NCI-H748 (cell line): ENCODE data around the gene CYP4F22.
A peak's percentile ranks its signal among the peaks of the same experiment; 100 is the strongest.
"Not testable (repeated sequence)": the region's sequence is repeated elsewhere in the genome, so short reads cannot be mapped to it uniquely, and the experiment has no call there.

Experiments
- DNase-seq: peaks from one replicate; lab custom pipeline; 2025; ENCODE audit not compliant: unreplicated experiment; lab: John Stamatoyannopoulos, UW

Gene CYP4F22

DNA sequence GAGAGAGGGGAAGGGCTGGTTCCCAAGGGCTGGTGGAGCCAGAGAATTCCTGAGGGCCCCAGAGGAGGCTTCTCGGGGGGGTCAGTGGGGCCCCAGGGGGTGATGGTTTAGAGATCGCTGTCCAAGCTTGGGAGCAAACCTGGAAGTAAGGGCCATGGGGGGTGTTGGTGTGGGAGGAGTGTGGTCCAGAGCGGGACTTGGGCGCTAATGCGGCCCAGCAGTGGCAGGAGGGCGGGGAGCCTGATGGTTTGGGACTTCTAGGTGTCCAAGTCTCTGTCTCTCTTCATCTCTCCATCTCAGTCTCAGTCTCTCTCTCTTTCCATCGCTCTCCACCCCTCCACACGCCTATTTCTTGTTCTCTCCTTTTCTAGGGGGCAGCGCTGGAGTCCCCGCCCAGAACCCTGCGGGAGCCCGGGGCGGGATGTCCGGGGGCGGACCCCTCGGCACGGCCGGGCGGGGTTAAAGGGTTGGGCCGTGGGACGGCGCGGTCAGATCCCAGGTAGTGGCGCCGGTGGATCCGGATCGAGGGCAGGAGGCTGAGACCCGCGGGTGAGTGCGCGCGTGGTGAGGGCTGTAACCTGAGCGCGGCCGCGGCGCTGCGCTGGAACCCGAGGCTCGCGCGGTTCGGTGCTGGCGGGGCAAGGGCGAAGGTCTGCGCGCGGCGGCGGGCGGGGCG lies at the start of gene CYP4F22:
Gene CYP4F22 (plus strand): TSS at position 491 of the 676 bp plus-strand sequence. CDS start 16,812 bp downstream, outside the sequence.
- DNase-seq, result peak; percentile 3

DNA sequence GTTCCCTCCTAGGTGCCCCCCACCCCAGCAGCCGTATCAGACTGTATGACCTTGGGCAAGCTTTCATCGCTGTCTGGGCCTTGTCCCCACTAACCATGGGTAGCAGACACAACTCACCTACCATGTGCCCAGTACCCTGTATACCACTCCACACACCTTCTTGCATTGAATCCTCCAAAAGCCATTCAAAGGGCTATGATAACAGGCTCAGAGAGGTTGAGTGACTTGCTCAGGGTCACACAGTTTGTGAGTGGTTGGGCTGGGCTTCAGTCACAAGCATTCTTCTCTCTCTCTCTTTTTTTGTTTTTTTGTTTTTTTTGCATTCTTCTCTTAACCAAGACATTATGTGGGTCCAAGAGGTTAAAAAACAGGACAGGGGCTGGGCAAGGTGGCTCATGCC lies 46.6 kb upstream of the CYP4F22 start:
- DNase-seq, result no peak

DNA sequence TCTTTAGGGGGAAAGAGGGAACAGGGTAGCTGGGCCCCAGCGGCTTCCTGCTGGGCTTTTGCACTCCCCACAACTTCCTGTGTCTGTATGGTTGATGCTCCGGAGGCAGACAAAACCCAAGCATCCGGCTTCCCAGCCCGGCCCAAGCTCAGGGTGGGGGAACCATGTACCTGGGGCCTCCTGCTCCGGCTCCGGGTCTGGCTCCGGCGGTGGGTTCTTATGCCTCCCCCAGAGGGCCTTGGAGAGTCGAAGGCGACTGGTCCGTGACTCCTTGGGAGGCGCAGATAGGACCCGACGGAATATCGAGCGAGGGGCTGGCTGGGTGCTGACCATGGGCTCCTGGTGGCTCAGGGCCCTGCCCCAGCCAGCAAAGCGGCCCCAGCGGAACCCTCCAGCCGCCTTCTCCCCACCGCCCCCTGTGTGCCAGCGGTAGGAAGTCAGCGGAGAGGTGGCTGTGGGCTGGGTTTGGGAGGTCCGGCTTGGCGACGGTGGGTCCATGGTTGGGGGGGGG lies 44.4 kb upstream of the CYP4F22 start:
- DNase-seq, result no peak

DNA sequence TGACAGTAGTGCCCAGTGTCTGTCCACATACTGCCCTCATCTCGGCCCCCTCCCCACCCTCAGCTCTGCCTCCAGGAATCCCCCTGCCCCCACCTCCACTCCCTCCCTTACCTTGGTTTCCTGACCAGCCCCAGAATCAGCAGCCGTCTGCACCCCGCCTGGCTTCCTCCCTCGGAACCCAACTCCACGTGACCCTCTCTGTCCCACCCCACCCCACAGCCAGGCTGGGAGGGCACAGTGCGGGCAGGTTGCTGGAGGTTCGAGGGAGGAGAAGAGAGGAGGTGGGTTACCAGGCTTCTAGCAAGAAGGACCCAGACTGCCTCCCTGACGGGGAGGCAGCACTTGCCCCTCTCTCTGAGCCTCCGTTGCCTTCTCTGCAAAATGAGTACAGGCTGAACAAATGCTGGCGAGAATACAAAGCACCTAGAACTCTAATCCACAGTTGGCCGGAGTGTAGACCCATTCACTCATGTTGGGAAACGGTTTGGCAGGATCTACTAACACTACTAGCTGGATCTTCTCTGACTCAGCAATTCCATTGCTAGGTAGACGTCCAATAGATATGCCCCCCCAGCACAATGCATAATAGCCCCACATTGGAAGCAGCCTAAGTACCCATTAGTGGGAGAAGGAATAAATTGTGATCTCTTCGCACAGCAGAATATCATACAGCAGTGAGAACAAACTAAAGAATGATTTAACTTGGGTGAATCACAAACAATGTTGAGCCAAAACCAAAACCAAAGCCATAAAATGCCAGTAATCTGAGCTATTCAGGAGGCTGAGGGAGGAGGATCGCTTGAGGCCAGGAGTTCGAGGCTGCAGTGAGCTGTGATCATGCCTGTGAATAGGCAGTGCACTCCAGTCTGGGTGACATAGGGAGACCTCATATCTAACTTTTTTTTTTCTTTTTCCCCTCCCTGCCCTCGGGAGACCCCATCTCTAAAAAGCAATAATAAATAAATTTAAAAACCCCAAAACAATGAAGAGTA lies 43.6 kb upstream of the CYP4F22 start, which contains the start of gene RASAL3:
Gene RASAL3 (minus strand): TSS at position 151 of the 992 bp plus-strand sequence. CDS start 186 bp downstream, outside the sequence.
- no peak for DNase-seq

DNA sequence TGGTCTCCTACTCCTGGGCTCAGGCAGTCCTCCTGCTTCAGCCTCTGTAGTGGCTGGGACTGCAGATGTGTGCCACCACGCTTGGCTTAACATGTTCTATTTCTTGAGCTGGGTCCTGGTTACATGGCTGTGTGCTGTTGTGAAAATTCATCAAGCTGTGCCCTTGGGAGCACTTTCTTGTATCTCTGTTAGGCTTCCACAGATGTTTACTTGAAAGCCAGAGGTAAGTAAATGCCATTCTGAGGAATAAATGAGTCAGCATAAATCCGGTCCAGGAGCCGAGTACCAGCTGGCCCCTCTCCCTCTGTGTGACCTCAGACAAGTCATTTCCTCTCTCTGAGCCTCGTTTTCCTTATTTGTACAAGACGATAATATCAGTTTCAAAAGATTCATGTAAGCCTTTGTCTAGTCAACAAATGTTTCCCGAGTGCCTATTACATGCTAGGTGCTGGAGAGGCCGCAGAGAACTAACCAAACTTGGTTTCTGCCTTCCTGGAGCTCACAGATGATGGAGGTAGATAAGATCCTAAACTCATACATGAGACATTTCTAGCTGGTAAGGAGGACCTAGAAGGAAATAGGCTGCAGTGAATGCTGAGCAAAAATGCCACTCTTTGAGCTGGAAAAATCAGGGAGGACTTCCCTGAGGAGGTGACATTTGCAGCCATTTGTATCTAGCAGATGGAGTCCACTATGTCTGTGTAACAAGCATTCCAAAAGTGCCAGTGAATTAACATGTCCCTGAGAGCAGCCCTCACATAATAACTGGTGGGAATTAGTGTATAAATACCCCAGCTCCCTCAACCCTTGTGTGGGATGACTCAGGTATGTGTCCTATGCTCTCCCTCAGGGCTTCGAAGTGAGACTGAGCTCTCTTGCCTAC lies 41.2 kb upstream of the CYP4F22 start:
- no peak for DNase-seq

DNA sequence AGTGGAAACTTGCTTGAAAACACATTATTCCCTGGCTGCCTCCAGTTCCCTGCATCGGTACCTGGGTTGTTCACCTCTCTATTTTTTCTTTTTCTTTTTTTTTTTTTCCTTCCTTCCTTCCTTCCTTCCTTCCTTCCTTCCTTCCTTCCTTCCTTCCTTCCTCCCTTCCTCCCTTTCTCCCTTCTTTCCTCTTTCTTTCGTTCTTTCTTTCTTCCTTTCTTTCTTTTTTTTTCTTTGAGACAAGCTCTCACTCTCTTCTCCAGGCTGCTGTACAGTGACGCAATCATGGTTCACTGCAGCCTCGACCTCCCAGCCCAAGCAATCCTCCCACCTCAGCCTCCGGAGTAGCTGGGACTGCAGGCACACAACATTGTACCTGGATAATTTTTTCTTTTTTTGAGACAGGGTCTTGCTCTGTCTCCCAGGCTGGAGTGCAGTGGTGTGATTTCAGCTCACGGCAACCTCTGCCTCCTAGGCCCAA lies 40.6 kb upstream of the CYP4F22 start:
- DNase-seq, result no peak

DNA sequence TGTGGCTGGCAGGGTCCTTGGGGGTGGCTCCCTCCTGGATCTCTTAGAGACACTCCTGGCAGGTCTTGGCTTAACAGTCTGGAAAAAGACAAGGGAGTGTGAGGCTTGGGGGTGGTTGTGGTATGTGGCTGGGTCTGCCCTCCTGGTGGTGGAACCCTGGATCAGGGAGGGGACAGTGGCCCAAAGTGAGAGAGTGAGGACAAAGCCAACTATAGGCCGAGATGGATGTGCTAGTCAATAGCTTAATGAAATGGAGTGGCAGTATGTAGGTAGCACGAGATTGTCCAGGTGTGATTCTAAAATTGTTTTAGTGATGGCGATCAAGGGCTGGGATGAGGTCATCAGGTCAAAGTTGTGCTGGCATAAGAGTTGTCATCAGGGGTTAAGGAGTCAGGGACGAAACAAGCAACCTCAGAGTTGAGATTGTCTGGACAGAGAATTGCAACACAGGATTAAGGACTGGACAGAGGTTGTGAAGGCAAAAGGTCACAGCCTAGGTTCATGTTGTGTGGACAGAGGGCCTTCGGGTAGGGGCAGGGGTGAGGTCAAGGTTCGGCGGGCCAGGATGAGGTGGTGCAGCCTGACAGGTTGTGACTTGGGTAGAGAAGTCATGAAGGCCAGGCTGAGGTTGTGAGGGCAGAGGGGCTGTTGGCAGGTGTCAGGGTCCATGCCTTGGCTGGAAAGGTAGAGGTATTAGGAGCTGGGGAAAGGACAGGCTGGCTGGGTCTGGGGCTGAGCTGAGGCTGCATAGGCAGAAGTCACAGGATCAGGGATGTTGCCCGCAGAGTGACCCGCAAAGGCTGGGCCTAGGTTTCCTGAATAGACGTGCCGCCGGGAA lies 39.4 kb upstream of the CYP4F22 start:
- no peak for DNase-seq

DNA sequence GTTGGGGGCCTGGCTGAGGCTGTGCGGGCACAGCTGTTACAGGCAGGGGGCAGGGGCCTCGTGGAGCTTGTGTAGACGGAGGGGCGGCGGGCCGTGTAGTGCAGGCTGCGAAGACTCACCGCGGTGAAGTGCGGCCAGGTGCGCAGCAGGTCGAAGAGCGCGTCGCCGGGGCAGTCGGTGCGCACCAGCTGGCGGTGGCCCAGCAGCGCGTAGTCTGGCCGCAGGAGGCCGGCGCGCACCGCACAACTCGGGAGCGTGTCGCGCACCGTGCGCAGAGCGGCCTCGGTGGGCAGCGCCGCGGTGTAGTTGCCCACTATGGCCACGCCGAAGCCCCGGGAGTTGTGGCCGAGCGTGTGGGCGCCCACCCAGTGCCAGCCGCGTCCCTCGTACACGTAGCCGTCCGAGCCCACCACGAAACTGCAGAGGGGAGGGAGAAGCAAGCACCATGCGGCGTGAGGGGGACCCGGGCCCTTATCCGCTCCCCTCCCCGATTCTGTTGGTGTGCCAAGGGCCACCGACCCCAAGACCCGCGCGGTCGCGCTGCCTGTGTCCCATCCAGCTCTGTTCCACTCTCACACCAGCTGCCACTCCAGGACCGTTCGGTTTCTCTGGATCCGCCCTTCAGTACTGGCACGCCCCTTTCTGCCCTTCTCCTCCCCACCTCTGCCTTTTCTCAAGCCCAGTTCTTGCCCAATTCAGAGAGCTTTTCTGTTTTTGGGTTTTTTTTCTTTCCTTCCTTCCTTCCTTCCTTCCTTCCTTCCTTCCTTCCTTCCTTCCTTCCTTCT lies 38.6 kb upstream of the CYP4F22 start:
- DNase-seq, result peak; percentile 14

DNA sequence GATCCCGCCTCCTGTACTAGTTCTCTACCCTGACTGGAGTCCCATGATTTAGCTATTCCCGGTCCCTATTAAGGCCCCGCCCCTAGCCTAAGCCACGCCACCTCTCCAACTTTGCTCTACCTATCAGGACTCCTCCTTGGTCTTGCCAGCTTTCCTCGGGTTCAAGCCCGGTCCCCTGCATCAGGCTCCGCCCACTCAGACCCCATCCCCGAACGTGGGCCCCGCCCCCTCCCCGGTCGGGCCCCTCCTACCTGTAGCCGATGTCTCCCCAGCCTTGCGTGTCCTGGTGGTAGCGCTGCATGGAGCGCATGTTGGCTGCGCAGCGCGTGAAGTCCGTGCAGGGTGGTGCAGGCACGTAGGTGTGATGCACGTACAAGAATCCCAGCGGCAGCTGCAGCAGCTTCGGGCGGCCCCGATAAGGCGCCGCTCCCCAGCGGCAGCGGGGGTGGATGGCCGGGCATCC lies 36.7 kb upstream of the CYP4F22 start:
- no peak for DNase-seq

DNA sequence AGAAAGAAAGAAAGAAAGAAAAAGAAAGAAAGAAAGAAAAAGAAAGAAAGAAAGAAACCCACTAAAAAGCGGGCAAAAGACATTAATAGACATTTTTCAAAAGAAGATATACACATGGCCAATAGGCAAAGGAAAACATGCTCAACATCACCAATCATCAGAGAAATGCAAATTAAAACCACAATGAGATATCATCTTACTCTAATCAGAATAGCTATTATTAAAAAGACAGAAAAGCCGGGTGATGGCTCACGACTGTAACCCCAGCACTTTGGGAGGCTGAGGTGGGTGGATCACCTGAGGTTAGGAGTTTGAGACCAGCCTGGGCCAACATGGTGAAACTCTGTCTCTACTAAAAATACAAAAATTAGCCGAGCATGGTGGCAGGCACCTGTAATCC lies 34.5 kb upstream of the CYP4F22 start:
- DNase-seq, result not testable (repeated sequence)

DNA sequence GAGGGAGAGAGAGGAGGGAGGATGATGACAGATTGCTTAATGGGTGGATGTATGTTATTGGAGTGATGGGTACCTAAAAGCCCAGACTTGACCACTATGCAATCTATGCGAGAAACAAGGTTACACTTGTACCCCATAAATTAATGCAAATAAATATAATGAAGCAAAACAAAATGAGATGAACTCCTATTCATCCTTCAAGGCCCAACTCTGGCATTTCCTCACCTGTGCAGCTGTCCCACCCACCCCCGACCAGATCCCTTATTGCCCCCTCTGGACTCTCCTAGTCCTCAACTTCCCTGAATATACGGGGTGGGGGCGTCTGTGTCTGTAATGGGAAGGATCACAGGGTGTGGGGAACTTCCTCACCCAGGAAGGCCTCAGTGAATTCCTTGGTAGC lies 33.2 kb upstream of the CYP4F22 start:
- DNase-seq, result no peak

DNA sequence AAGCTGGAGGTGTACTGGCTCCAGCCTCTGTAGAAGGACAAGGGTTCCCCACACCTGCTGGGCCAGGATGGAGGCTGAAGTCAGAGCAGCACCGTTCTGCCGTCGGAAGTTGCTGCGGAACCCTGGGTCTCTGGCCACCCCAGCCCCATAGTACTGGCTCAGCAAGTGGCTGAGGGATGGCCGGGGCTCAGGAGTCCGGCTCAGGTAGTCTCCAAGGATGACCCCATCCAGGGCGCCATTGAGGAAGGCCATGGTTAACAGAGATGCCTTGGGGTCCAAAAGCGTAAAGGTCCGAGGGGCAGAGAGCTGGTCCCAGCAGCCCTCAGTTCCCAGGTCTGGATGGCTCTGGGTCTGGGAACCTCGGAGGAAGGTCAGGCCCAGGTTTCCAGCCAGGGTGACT lies 32.7 kb upstream of the CYP4F22 start:
- no peak for DNase-seq

DNA sequence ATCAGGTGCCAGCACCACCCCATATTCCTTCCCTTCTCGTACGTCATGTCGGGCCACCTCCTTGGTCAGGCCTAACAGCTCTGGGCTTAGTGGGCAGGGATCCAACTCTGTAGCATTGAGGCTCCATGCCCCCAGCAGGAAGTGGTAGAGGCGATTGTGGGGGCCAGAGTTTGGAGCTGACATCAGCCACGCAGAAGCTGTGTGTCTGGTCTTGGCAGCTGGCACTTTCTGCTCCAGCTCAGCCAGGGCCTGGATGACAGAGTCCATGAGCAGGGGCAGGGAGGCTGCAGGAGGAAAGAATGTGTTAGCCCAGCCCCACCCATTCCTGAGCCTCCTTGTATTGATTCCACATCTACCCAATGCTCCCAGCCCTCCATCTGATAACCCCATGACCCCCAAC lies 32.0 kb upstream of the CYP4F22 start:
- DNase-seq, result no peak

DNA sequence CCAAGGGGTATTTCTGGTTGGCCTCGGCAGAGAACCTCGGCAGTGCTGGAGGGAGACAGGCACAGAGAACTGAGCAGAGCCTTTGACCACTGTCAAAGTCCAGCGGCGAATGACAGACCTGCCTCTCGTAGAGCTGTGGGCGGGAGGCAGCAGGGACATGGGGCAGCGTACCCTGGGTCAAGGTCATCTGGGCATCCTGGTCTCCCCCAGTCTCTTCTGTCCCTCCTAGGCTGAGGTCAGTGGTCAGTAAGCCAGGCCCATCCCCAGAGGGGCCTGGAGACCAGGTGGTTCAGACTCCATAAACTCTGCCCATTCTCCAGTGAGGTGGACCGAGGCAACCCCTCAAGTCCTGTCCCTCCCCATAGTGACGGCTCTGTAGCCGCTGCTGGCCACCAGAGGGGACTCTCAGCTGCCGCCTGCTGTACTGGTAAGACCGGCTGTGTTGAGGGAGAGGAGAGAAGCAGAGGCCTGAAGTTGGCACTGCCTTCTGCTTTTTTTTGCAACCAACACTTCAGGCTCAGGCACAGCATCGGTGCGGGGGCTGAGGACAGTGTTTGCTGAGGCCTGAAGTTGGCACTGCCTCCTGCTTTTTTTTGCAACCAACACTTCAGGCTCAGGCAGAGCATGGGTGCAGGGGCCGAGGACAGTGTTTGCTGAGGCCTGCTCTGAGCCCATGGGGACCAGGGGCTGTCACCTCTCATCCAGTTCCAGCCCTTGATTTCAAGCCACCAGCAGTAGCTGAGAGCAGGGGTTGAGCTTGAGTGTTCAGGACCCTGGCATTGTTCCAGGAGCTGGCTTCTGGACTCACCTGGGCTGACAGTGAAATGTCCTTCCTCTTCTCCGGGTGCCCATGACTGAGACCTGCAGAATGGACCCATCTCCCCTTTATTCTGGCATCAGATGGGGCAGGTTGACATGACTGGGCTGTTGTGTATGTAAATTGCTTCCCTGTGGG lies 28.7 kb upstream of the CYP4F22 start, which contains the start of gene PGLYRP2:
Gene PGLYRP2 (minus strand): TSS at position 111 of the 955 bp plus-strand sequence. CDS start 130 bp downstream, outside the sequence.
- DNase-seq, result peak; percentile 1

DNA sequence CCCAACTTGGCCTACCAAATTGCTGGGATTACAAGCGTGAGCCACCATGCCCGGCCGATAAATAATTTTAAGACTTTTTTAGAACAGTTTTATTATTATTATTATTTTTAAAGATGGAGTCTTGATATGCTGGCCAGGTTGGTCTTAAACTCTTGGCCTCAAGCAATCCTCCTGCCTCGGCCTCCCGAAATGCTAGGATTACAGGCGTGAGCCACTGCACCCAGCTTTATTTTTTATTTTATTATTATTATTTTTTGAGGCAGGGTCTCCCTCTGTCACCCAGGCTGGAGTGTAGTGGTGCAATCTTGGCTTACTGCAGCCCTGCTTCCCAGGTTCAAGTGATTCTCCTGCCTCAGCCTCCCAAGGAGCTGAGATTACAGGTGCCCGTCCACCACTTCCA lies 27.3 kb upstream of the CYP4F22 start:
- DNase-seq, result not testable (repeated sequence)

DNA sequence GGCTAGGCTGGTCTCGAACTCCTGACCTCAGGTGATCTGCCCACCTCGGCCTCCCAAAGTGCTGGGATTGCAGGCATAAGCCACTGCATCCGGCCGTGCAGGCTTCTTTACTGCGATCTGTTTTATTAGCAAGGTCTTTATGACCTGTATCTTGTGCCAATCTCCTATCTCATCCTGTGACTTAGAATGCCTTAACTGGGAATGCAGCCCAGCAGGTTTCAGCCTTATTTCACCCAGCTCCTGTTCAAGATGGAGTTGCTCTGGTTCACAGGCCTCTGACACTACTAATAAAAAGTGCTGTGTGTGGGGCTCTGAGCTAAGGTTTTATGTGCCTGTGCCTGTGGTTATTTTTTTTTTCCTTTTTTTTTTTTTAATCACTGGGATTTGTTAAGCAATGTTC lies 22.6 kb upstream of the CYP4F22 start:
- DNase-seq, result not testable (repeated sequence)

DNA sequence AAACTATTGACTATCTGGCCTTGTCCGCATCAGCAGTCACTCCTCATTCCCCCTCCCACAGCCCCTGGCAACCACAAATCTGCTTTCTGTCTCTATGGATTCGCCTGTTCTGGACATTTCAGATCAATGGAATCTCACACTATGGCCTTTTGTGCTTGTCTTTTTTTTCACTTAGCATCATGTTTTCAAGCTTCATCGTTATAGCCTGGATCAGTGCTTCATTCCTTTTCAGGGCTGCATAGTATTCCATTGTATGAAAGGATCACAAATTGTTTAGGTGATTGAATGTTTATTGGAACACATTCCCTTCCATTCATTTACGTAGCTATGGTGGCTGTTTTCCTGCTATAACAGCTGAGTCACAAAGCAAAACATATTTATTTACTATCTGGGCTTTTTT lies 21.3 kb upstream of the CYP4F22 start:
- no peak for DNase-seq
